Natural killer cell (primary cell): ENCODE measurements around the gene GTPBP2. TPM values are rescaled to one million over a fixed set of nuclear protein-coding genes. Genes with fewer than 3 reads are reported as not detected.

ENCODE experiments used
- ATAC-seq, 3 donors: fragments of 150-1000 bp in 2 of 3; fragments of 200-7000 bp in 1 of 3; cut with Tn5 transposase; 1 replicate in 1 of 3; 2 replicates in 2 of 3; pipeline ENCODE4 v1.10.0; 2021; ENCODE audit warnings: mild to moderate bottlenecking in 2 of 3, moderate library complexity in 2 of 3
- DNase-seq, 2 donors: peaks; one replicate each; pipeline versions ENCODE4 v3.0.0 to v3.0.0-alpha.2; 2013 to 2021; ENCODE audit warnings: mixed read lengths in 1 of 2
- H3K27ac ChIP-seq: one replicate; pipeline ENCODE4 v1.5.1; 2013; ENCODE audit warnings: mild to moderate bottlenecking, low read length
- H3K27me3 ChIP-seq: one replicate; pipeline ENCODE4 v1.6.1; 2013; ENCODE audit warnings: low read length; ENCODE audit not compliant: control insufficient read depth, insufficient read depth
- H3K36me3 ChIP-seq: one replicate; pipeline ENCODE4 v1.6.1; 2013; ENCODE audit warnings: low read length; ENCODE audit not compliant: control insufficient read depth, insufficient read depth
- H3K4me1 ChIP-seq: one replicate; pipeline ENCODE4 v1.6.1; 2013; ENCODE audit warnings: low read length; ENCODE audit not compliant: control insufficient read depth, insufficient read depth
- H3K4me3 ChIP-seq: one replicate; pipeline ENCODE4 v1.5.1; 2013; ENCODE audit warnings: low read length
- H3K9me3 ChIP-seq: one replicate; pipeline ENCODE4 v1.6.1; 2013; ENCODE audit warnings: low read length; ENCODE audit not compliant: control insufficient read depth, insufficient read depth
- H3K27ac Mint-ChIP-seq, 2 donors: one replicate each; pipeline ENCODE4 v1.8.0; 2022; ENCODE audit warnings: mild to moderate bottlenecking in 2 of 2, mixed read lengths in 2 of 2, moderate library complexity in 1 of 2
- H3K27me3 Mint-ChIP-seq, 2 donors: one replicate each; pipeline ENCODE4 v1.8.0; 2022; ENCODE audit warnings: low read depth in 2 of 2, mixed read lengths in 2 of 2
- H3K36me3 Mint-ChIP-seq: one replicate; pipeline ENCODE4 v1.8.0; 2022; ENCODE audit warnings: mixed read lengths
- H3K4me1 Mint-ChIP-seq, 2 donors: one replicate each; pipeline ENCODE4 v1.8.0; 2022; ENCODE audit warnings: mixed read lengths in 2 of 2
- H3K4me3 Mint-ChIP-seq: one replicate; pipeline ENCODE4 v1.8.0; 2022; ENCODE audit warnings: mild to moderate bottlenecking, moderate library complexity, mixed read lengths
- H3K9me3 Mint-ChIP-seq, 2 donors: one replicate each; pipeline ENCODE4 v1.8.0; 2022; ENCODE audit warnings: mixed read lengths in 2 of 2
- WGBS: methylation state at CpG from one replicate; pipeline ENCODE4 v1.1.7; 2013; ENCODE audit warnings: missing lambda C conversion rate; ENCODE audit not compliant: insufficient coverage; 5-methylcytosine and 5-hydroxymethylcytosine counted together
- intact Hi-C: fragments of 100-400 bp; cut with micrococcal nuclease; formaldehyde crosslinking; loops from one replicate; pipeline ENCODE4 v1.14.2; 2022
- total RNA-seq, 4 donors: library from RNA; stranded (reverse); fragments of 120-200 nt in 1 of 4; gene quantifications; one replicate each; pipeline versions ENCODE4 v1.2.3 to v1.2.4, GENCODE V29; 2013 to 2022
- TF ChIP-seq, protein P1 (sequence below): fragments of 200-600 bp; IDR thresholded peaks from one replicate; pipeline ENCODE4 v1.8.0; 2022; ENCODE audit warnings: antibody characterized with exemption

Gene GTPBP2
- total RNA-seq, 3 donors from 2014 or later (not counting 1 experiment from before 2014, with no cell fraction given): 56.5 to 71.7 (median 69.3) TPM

DNA sequence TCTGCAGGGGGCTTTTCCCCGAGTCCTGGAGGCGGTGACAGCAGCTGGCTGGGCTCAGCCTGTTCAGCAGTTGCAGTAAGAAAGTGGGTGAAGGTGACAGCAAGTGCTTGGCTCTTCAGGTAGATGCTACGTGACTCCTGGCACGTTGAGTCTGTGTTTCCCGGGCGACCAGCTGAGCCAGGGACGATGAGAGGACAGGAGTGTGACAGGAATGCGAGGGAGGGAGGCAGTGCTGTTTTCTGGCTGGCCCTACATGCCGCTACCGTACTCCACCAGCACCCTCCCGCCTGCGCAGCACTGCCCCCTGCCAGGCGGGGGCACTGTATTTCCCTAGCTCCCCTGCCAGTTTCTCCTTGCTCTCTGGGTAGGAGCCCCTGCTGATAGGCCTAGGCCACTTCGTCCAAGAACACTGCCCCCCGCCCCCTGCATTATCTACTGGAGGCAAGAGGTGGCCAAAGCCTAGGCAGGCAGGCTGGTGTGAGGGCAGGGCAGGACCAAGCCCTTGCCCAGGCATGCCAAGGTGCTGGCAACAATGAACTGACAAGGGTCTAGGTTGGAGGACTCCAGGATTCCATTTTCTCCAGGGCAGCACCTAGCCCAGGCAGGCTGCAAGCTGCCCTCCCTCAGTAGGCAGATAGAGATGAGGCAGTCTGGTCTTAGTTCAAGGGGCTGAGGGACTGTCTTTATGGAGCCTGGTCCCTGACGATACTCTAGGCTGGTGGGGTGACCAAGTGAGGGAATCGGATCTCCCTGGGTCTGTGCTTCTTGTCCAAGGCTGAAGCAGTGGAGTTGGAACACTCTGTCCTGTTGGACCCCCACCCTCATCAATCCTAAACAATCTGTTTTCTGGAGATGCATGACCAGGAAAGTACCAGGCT, 39.3 kb upstream of the GTPBP2 start:
- no peak overlapping the region for H3K4me3 Mint-ChIP-seq
- WGBS: 30% methylated on average over 17 of the region's 17 CpGs
- H3K4me3 ChIP-seq: no peak overlapping the region
- peaks cover 17% of the 10 kb centered on the region for H3K36me3 ChIP-seq
- H3K9me3 ChIP-seq: no peaks in the 10 kb centered on the region
- H3K27ac ChIP-seq: no peak overlapping the region
- TF ChIP-seq, protein P1, sequence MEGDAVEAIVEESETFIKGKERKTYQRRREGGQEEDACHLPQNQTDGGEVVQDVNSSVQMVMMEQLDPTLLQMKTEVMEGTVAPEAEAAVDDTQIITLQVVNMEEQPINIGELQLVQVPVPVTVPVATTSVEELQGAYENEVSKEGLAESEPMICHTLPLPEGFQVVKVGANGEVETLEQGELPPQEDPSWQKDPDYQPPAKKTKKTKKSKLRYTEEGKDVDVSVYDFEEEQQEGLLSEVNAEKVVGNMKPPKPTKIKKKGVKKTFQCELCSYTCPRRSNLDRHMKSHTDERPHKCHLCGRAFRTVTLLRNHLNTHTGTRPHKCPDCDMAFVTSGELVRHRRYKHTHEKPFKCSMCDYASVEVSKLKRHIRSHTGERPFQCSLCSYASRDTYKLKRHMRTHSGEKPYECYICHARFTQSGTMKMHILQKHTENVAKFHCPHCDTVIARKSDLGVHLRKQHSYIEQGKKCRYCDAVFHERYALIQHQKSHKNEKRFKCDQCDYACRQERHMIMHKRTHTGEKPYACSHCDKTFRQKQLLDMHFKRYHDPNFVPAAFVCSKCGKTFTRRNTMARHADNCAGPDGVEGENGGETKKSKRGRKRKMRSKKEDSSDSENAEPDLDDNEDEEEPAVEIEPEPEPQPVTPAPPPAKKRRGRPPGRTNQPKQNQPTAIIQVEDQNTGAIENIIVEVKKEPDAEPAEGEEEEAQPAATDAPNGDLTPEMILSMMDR: peak; percentile 39
- H3K4me1 Mint-ChIP-seq: peaks cover 6 to 14% of the 10 kb centered on the region in 2 donors
- H3K9me3 Mint-ChIP-seq: no peaks in the 10 kb centered on the region
- peak; percentile 47 to 67 (median 62) for ATAC-seq
- intact Hi-C loops: loop anchor here (5.0 kb wide), 1 partner anchor 104 kb away; the partner anchor contains the start of gene VEGFA
- DNase-seq: peak in 1 of 2 donors; percentile 70
- peak overlapping the region in 1 of 2 donors; percentile 79 for H3K27ac Mint-ChIP-seq
- no peaks in the 10 kb centered on the region for H3K27me3 ChIP-seq
- no peaks in the 10 kb centered on the region for H3K27me3 Mint-ChIP-seq
- H3K4me1 ChIP-seq: peaks cover 17% of the 10 kb centered on the region
- H3K36me3 Mint-ChIP-seq: no peaks in the 10 kb centered on the region

DNA sequence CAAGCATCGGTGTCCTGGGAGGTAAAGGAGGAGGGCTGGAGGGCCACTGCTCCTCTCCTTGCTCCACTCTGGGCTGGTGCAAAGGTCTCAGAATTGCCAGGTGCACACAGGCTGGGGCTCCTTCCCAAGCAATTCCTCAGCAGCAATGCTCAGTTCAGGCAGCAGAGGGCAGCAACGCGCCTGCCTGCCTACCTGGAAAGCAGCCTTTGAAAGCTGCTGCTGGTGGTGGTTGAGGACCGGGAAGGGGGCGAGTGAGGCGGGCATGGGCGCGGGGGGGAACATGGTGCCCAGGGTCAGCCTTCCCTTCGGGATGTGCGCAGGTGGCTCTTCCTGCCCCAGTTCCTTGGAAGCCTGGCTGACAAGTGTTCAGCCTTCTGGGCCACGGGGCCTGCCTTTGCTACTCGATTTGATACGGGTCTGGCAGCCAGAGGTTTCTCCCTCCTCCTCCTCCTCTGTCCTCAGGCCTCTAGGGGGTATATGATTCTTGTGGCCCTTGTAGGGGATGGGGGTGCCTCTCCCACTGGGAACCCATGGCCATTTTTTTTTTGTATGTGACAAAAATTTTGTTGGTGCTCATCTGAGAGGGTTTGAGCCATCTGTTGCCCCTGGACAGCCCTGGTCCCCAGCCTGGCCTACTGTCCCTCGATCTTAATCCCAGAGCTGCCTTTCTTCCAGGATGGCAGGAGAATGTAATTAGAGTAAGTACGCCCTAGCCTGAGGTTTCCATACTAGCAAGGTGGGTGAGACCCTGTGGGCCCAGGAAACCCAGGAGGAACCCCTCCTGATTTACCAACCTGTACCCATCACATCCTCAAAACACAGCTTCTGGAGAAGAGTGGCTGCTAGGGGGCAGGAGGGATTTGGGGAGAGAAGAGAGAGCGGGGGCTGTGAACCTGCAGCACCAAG, 38.4 kb upstream of the GTPBP2 start:
- Histone ChIP-seq H3K9me3 (no peaks in the 10 kb centered on the region), H3K27ac (no peak overlapping the region), H3K4me3 (no peak overlapping the region), H3K27me3 (no peaks in the 10 kb centered on the region), H3K4me1 (peaks cover 17% of the 10 kb centered on the region), H3K36me3 (peaks cover 15% of the 10 kb centered on the region)
- no peaks in the 10 kb centered on the region for H3K9me3 Mint-ChIP-seq
- H3K4me1 Mint-ChIP-seq: peaks cover 6 to 14% of the 10 kb centered on the region in 2 donors
- H3K4me3 Mint-ChIP-seq: no peak overlapping the region
- WGBS: 12% methylated on average over 14 of the region's 16 CpGs
- DNase-seq: peak; percentile 80 to 88
- H3K27me3 Mint-ChIP-seq: no peaks in the 10 kb centered on the region
- no peaks in the 10 kb centered on the region for H3K36me3 Mint-ChIP-seq
- ATAC-seq: peak; percentile 77 to 88 (median 82)
- H3K27ac Mint-ChIP-seq: peak overlapping the region in 1 of 2 donors; percentile 79
- TF ChIP-seq, protein P1: peak; percentile 83
- intact Hi-C loops: loop anchor here (1.0 to 5.0 kb wide), 3 partner anchors 55 to 412 kb away; partner anchors contain the start of gene VEGFA

DNA sequence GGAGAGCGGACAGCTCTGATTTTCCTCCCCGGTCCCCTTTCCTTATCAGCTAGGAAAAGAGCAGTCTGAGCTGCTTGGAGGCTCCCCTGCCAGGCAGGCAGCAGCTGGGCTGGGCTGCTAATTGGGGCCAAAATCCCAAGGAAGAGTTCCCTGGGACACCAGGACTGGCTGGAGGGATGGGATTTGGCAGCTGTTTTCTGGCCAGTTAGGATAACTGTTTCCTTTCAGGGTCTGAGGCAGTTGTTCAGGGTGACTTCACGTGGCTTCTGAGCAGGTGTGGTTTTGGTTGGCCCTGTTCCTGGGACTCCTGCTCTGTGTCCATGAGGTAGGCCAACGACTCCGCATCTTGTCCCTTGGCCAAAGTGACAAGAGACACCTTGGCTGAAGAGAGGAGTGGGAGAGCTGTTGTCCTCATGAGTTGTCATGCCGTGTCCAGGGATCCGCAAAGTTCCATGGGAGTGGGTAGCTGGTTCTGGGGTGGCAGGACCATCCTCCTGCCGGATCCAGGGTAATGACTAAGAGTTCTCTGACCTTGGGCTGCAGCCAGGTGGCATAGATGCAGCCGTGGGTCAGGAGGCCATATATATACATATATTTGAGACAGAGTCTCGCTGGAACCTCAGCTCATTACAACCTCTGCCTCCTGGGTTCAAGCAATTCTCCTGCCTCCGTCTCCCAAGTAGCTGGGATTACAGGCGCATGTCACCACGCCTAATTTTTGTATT, 37.3 kb upstream of the GTPBP2 start:
- Histone ChIP-seq H3K27me3 (no peaks in the 10 kb centered on the region), H3K9me3 (no peaks in the 10 kb centered on the region), H3K4me3 (no peak overlapping the region), H3K36me3 (peaks cover 7% of the 10 kb centered on the region), H3K27ac (no peak overlapping the region), H3K4me1 (peaks cover 17% of the 10 kb centered on the region)
- Mint-ChIP-seq H3K4me3 (no peak overlapping the region), H3K27ac (no peak overlapping the region), H3K4me1 (peaks cover 6 to 18% of the 10 kb centered on the region in 2 donors), H3K27me3 (no peaks in the 10 kb centered on the region), H3K36me3 (no peaks in the 10 kb centered on the region), H3K9me3 (no peaks in the 10 kb centered on the region)
- 77% methylated on average over 13 of the region's 13 CpGs for WGBS
- intact Hi-C loops: loop anchor here (2.0 to 5.0 kb wide), 2 partner anchors 56 to 106 kb away; partner anchors contain the start of gene VEGFA
- TF ChIP-seq, protein P1: no peak
- no peak for ATAC-seq
- peak in 1 of 2 donors; percentile 16 for DNase-seq
